H1 (cell line): Measurements from ENCODE around the gene TTC13. TPM values are rescaled to one million over a fixed set of nuclear protein-coding genes. Genes with fewer than 3 reads are reported as not detected.

Experiments used
- CTCF ChIA-PET: fragments of 300-600 bp; sonication (Branson Sonifier 250); formaldehyde crosslinking; loops from one replicate; lab custom pipeline; 2021; ENCODE audit not compliant: partially characterized antibody; lab: Charles Lee
- POLR2A ChIA-PET: fragments of 300-600 bp; sonication (Branson Sonifier 250); formaldehyde crosslinking; loops from one replicate; lab custom pipeline; 2021; ENCODE audit warnings: inconsistent platforms; ENCODE audit not compliant: partially characterized antibody; lab: Charles Lee
- DNase-seq, 2 experiments: peaks; one replicate each; pipeline versions ENCODE4 v3.0.0 to v3.0.0-alpha.2; 2010 to 2022; ENCODE audit warnings: low spot score in 2 of 2, low read depth in 1 of 2, mixed read lengths in 1 of 2
- FAIRE-seq: peaks from 2 replicates; lab custom pipeline; 2011; peaks lifted over from hg19 to GRCh38; lab: Jason Lieb, UNC
- H2AFZ ChIP-seq: 2 replicates; pipeline ENCODE4 v1.8.1; 2012; ENCODE audit warnings: low read length, inconsistent platforms
- H2AK5ac ChIP-seq: 2 replicates; pipeline ENCODE4 v1.6.1; 2013; ENCODE audit warnings: low read depth, low read length
- H2BK120ac ChIP-seq: replicated peaks from 2 replicates; pipeline ENCODE3; 2013; ENCODE audit warnings: low read depth, low read length, inconsistent platforms
- H2BK12ac ChIP-seq: 2 replicates; pipeline ENCODE4 v1.6.1; 2013; ENCODE audit warnings: low read depth, low read length
- H2BK15ac ChIP-seq: 2 replicates; pipeline ENCODE4 v1.6.1; 2013; ENCODE audit warnings: low read length
- H2BK20ac ChIP-seq: 2 replicates; pipeline ENCODE4 v1.6.1; 2013; ENCODE audit warnings: low read length
- H2BK5ac ChIP-seq: 2 replicates; pipeline ENCODE4 v1.6.1; 2013; ENCODE audit warnings: low read depth, low read length
- H3K14ac ChIP-seq: 2 replicates; pipeline ENCODE4 v1.6.1; 2013; ENCODE audit warnings: inconsistent platforms; ENCODE audit not compliant: insufficient read length
- H3K18ac ChIP-seq: 2 replicates; pipeline ENCODE4 v1.6.1; 2013; ENCODE audit warnings: low read length; ENCODE audit errors: extremely low read depth
- H3K23ac ChIP-seq: 2 replicates; pipeline ENCODE4 v1.6.1; 2013; ENCODE audit warnings: inconsistent platforms; ENCODE audit not compliant: insufficient read length
- H3K23me2 ChIP-seq: 2 replicates; pipeline ENCODE4 v1.6.1; 2013; ENCODE audit warnings: low read depth, low read length
- H3K27ac ChIP-seq: 2 replicates; pipeline ENCODE4 v1.6.1; 2011; ENCODE audit warnings: low read depth, low read length, inconsistent platforms
- H3K27me3 ChIP-seq, 4 experiments: replicated peaks in 1 of 4; 1 replicate in 1 of 4; 2 replicates in 3 of 4; pipeline versions ENCODE4 v1.6.1 to v1.8.1; 2011 to 2013; ENCODE audit warnings: low read length in 3 of 4, mild to moderate bottlenecking in 3 of 4, inconsistent platforms in 2 of 4, mixed read lengths in 2 of 4, moderate library complexity in 1 of 4; ENCODE audit not compliant: control insufficient read depth in 3 of 4, insufficient read depth in 3 of 4; ENCODE audit errors: extremely low read depth in 1 of 4
- H3K36me3 ChIP-seq, 4 experiments: 2 replicates each; pipeline versions ENCODE4 v1.6.1 to v1.8.1; 2011 to 2013; ENCODE audit warnings: mild to moderate bottlenecking in 4 of 4, low read length in 3 of 4, moderate library complexity in 2 of 4, control low read depth in 1 of 4, inconsistent platforms in 1 of 4; ENCODE audit not compliant: insufficient read depth in 4 of 4, control insufficient read depth in 2 of 4
- H3K4ac ChIP-seq: replicated peaks from 2 replicates; pipeline ENCODE3; 2013; ENCODE audit warnings: low read length, low read depth, mixed read lengths, inconsistent platforms; ENCODE audit not compliant: insufficient read length
- H3K4me1 ChIP-seq, 4 experiments: replicated peaks in 1 of 4; 1 replicate in 1 of 4; 2 replicates in 3 of 4; pipeline versions ENCODE4 v1.6.1 to v1.8.1; 2011 to 2013; ENCODE audit warnings: low read length in 3 of 4, inconsistent platforms in 2 of 4, mixed read lengths in 1 of 4; ENCODE audit not compliant: insufficient read depth in 4 of 4, control insufficient read depth in 3 of 4
- H3K4me2 ChIP-seq, 2 experiments: 2 replicates each; pipeline versions ENCODE4 v1.6.1 to v1.8.1; 2011 to 2013; ENCODE audit warnings: low read depth in 2 of 2, low read length in 2 of 2, control low read depth in 1 of 2, inconsistent platforms in 1 of 2, mild to moderate bottlenecking in 1 of 2; ENCODE audit not compliant: insufficient read depth in 1 of 2
- H3K4me3 ChIP-seq, 4 experiments: fragments of 200-600, 300-600 bp in 1 of 4; sonication (generic), shearing (Covaris generic), sonication (Bioruptor Twin) in 1 of 4; 2 replicates each; pipeline versions ENCODE4 v1.5.1 to v1.8.1; 2011 to 2016; ENCODE audit warnings: low read length in 4 of 4, low read depth in 3 of 4, control low read depth in 2 of 4, inconsistent platforms in 2 of 4, mild to moderate bottlenecking in 2 of 4, mixed read lengths in 1 of 4, moderate library complexity in 1 of 4; ENCODE audit not compliant: insufficient read depth in 2 of 4; ENCODE audit errors: extremely low read depth in 1 of 4
- H3K56ac ChIP-seq: replicated peaks from 2 replicates; pipeline ENCODE3; 2013; ENCODE audit warnings: low read depth, mild to moderate bottlenecking, mixed read lengths, low read length, inconsistent platforms; ENCODE audit not compliant: insufficient read length
- H3K79me1 ChIP-seq: 2 replicates; pipeline ENCODE4 v1.6.1; 2013; ENCODE audit warnings: low read depth, low read length, control low read depth
- H3K79me2 ChIP-seq, 2 experiments: 2 replicates each; pipeline versions ENCODE4 v1.6.1 to v1.8.1; 2012 to 2013; ENCODE audit warnings: low read length in 2 of 2, mild to moderate bottlenecking in 2 of 2, inconsistent platforms in 1 of 2; ENCODE audit not compliant: insufficient read depth in 2 of 2, control insufficient read depth in 1 of 2
- H3K9ac ChIP-seq, 4 experiments: replicated peaks in 1 of 4; 1 replicate in 1 of 4; 2 replicates in 3 of 4; pipeline versions ENCODE4 v1.6.1 to v1.8.1; 2011 to 2013; ENCODE audit warnings: low read depth in 3 of 4, low read length in 3 of 4, control low read depth in 2 of 4, mild to moderate bottlenecking in 2 of 4, moderate library complexity in 2 of 4, inconsistent platforms in 1 of 4; ENCODE audit errors: extremely low read depth in 1 of 4
- H3K9me3 ChIP-seq, 2 experiments: 2 replicates each; pipeline versions ENCODE4 v1.6.1 to v1.8.1; 2012 to 2013; ENCODE audit warnings: mild to moderate bottlenecking in 2 of 2, moderate library complexity in 2 of 2, control low read depth in 1 of 2, inconsistent platforms in 1 of 2, low read depth in 1 of 2, low read length in 1 of 2, mixed read lengths in 1 of 2; ENCODE audit not compliant: insufficient read depth in 2 of 2
- H4K20me1 ChIP-seq, 2 experiments: replicated peaks in 1 of 2; 2 replicates each; pipeline versions ENCODE3 to v1.8.1; 2011 to 2013; ENCODE audit warnings: inconsistent platforms in 2 of 2, low read length in 2 of 2, mild to moderate bottlenecking in 1 of 2; ENCODE audit not compliant: insufficient read depth in 2 of 2, control insufficient read depth in 1 of 2
- H4K5ac ChIP-seq: 2 replicates; pipeline ENCODE4 v1.6.1; 2013; ENCODE audit warnings: low read length, low read depth, mixed read lengths, inconsistent platforms; ENCODE audit not compliant: insufficient read length
- H4K8ac ChIP-seq: 2 replicates; pipeline ENCODE4 v1.8.0; 2013; ENCODE audit warnings: mild to moderate bottlenecking, moderate library complexity, low read length, inconsistent platforms; ENCODE audit not compliant: insufficient read depth; ENCODE audit errors: extremely low read depth
- H4K91ac ChIP-seq: replicated peaks from 2 replicates; pipeline ENCODE3; 2013; ENCODE audit warnings: low read length, mixed read lengths, inconsistent platforms; ENCODE audit not compliant: insufficient read length
- CTBP2 ChIP-seq: IDR thresholded peaks from 2 replicates; pipeline ENCODE4 v1.7.0; 2011; ENCODE audit warnings: borderline replicate concordance, mild to moderate bottlenecking, moderate library complexity, mixed read lengths, low read length; ENCODE audit not compliant: insufficient read depth, insufficient read length
- EGR1 ChIP-seq: IDR thresholded peaks from 2 replicates; pipeline ENCODE4 v1.6.1; 2011; ENCODE audit warnings: low read depth, low read length, borderline replicate concordance
- GTF2F1 ChIP-seq: IDR thresholded peaks from 2 replicates; pipeline ENCODE4 v1.6.1; 2012; ENCODE audit warnings: low read depth, low read length, improper control_type of control experiment, borderline replicate concordance
- HDAC6 ChIP-seq: IDR thresholded peaks from one replicate; pipeline ENCODE4 v1.7.1; 2012; ENCODE audit warnings: low read depth, mild to moderate bottlenecking, inconsistent platforms, low read length, moderate library complexity
- KDM4A ChIP-seq: IDR thresholded peaks from one replicate; pipeline ENCODE4 v1.7.1; 2012; ENCODE audit warnings: low read depth, mild to moderate bottlenecking, moderate library complexity, low read length, inconsistent platforms; ENCODE audit not compliant: severe bottlenecking
- POLR2A ChIP-seq, 2 experiments: IDR thresholded peaks; 1 replicate in 1 of 2; 2 replicates in 1 of 2; pipeline ENCODE4 v1.6.1; 2011; ENCODE audit warnings: low read depth in 2 of 2, low read length in 2 of 2, mild to moderate bottlenecking in 2 of 2; ENCODE audit errors: control extremely low read depth in 1 of 2
- RAD21 ChIP-seq, 2 experiments: IDR thresholded peaks in 1 of 2; conservative IDR thresholded peaks in 1 of 2; 2 replicates each; pipeline ENCODE4 v1.6.1; 2011; ENCODE audit warnings: low read depth in 2 of 2, low read length in 2 of 2, improper control_type of control experiment in 1 of 2, inconsistent platforms in 1 of 2, mild to moderate bottlenecking in 1 of 2, moderate library complexity in 1 of 2
- RFX5 ChIP-seq: IDR thresholded peaks from 2 replicates; pipeline ENCODE4 v1.6.1; 2011; ENCODE audit warnings: low read depth, low read length, improper control_type of control experiment, borderline replicate concordance
- SP1 ChIP-seq: IDR thresholded peaks from 2 replicates; pipeline ENCODE4 v1.6.1; 2011; ENCODE audit warnings: low read depth, low read length
- SP4 ChIP-seq: IDR thresholded peaks from 2 replicates; pipeline ENCODE4 v1.6.1; 2012; ENCODE audit warnings: low read length, inconsistent platforms
- TAF1 ChIP-seq: IDR thresholded peaks from 2 replicates; pipeline ENCODE4 v1.6.1; 2011; ENCODE audit warnings: mild to moderate bottlenecking, low read depth, low read length
- YY1 ChIP-seq: IDR thresholded peaks from 2 replicates; pipeline ENCODE4 v1.6.1; 2011; ENCODE audit warnings: low read depth, mild to moderate bottlenecking, low read length
- ZNF274 ChIP-seq: IDR thresholded peaks from 2 replicates; pipeline ENCODE4 v1.7.0; 2012; ENCODE audit warnings: low read length, borderline replicate concordance; ENCODE audit errors: extremely low read depth
- WGBS, 2 experiments: shearing (Covaris generic) in 1 of 2; methylation state at CpG; one replicate each; pipeline versions ENCODE4 v1.1.6 to v1.1.7; 2013 to 2015; ENCODE audit warnings: low lambda C conversion rate in 2 of 2, mixed read lengths in 2 of 2, inconsistent platforms in 1 of 2, low coverage in 1 of 2, missing lambda C conversion rate in 1 of 2; ENCODE audit not compliant: insufficient replicate concordance in 2 of 2, insufficient coverage in 1 of 2, insufficient read length in 1 of 2; ENCODE audit errors: extremely low coverage in 1 of 2, missing lambda C conversion rate in 1 of 2; 5-methylcytosine and 5-hydroxymethylcytosine counted together
- polyA plus RNA-seq, 7 experiments: library from polyadenylated mRNA; depleted of rRNA in 3 of 7; stranded (reverse) in 5 of 7; unstranded in 2 of 7; fragments of >200 nt in 5 of 7; fragments of 200-250 nt in 2 of 7; gene quantifications; 1 replicate in 5 of 7; 2 replicates in 1 of 7; 4 replicates in 1 of 7; pipeline versions ENCODE4 v1.2.1 to v1.2.3, GENCODE V29; 2011 to 2013; ENCODE audit warnings: missing spikeins in 2 of 7, mixed read lengths in 2 of 7
- total RNA-seq: library from RNA; stranded (reverse); fragmentation: NEBNext Ultra II Directional; extraction: Animal tissue kit (Norgen Biotek cat#: 25700); gene quantifications from 2 replicates; pipeline ENCODE4 v1.2.1, GENCODE V29; 2021
- TF ChIP-seq, protein P1 (sequence below): IDR thresholded peaks from 2 replicates; pipeline ENCODE4 v1.6.1; 2012; ENCODE audit warnings: inconsistent platforms

TTC13 gene
- total and polyA plus RNA-seq, 2 of the 8 experiments (the other 6 are each of a cell fraction or from before 2014, with no cell fraction given), result 3.1 to 7.1 TPM

DNA sequence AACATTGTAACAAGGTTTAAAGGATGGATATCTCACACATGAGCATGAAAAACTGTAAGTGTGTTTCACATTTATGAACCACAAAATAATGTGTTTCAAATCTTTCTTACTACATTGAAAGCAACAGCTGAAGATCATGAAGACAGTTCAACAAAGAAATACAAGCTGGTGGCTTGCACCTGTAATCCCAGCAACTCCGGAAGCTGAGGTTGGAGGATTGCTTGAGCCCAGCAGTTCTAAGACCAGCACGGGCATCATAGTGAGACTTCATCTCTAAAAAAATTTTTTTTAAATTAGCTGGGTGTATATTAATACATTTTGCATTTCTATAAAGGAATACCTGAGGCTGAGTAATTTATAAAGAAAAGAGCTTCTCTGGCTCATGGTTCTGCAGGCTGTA lies 83.2 kb downstream of the TTC13 start:
- Histone ChIP-seq H2AFZ (no peak overlapping the region), H3K56ac (no peak overlapping the region), H2AK5ac (no peak overlapping the region), H3K4ac (no peak overlapping the region), H2BK12ac (no peak overlapping the region), H4K20me1 (no peaks in the 10 kb centered on the region), H3K36me3 (no peaks in the 10 kb centered on the region), H2BK15ac (no peak overlapping the region), H3K79me1 (no peaks in the 10 kb centered on the region), H3K23ac (no peak overlapping the region), H3K4me2 (no peak overlapping the region), H3K9ac (no peak overlapping the region), H3K23me2 (no peaks in the 10 kb centered on the region), H2BK120ac (no peak overlapping the region), H3K14ac (no peak overlapping the region), H4K5ac (no peak overlapping the region), H2BK5ac (no peak overlapping the region), H3K79me2 (no peaks in the 10 kb centered on the region), H3K4me1 (no peaks in the 10 kb centered on the region; a peak in 1 of 7 replicates), H3K27ac (no peak overlapping the region), H4K8ac (no peak overlapping the region), H3K27me3 (no peaks in the 10 kb centered on the region), H3K18ac (no peak overlapping the region), H2BK20ac (no peak overlapping the region), H3K4me3 (no peak overlapping the region), H3K9me3 (no peaks in the 10 kb centered on the region), H4K91ac (no peak overlapping the region)
- FAIRE-seq (no peak), DNase-seq (no peak)
- ChIA-PET CTCF (interaction anchor here (0.6 to 1.6 kb wide), 9 partner anchors 9 to 257 kb away, joined by 3 to 4 read pairs (median 3); no protein-coding TSS in a partner anchor), POLR2A (interaction anchor here (0.6 to 1.6 kb wide), 2 partner anchors 26 to 599 kb away, joined by 3 to 4 read pairs; no protein-coding TSS in a partner anchor)
- WGBS, 2 experiments, result 97% methylated on average over 2 of the region's 2 CpGs; no CpG with 5 or more reads in 1 of the 2 experiments
- TF ChIP-seq HDAC6, result no peak
- no peak for TF ChIP-seq RFX5
- no peak for TF ChIP-seq RAD21 (IDR thresholded peaks at IDR 0.05 in 1 of 2, conservative IDR thresholded peaks at IDR 0.05 in 1 of 2; ENCODE audit: low read depth in 2 of 2, low read length in 2 of 2)
- TF ChIP-seq EGR1, result no peak
- TF ChIP-seq YY1, result no peak
- TF ChIP-seq SP1, result no peak
- no peak for TF ChIP-seq GTF2F1
- no peak for TF ChIP-seq SP4
- TF ChIP-seq, protein P1, sequence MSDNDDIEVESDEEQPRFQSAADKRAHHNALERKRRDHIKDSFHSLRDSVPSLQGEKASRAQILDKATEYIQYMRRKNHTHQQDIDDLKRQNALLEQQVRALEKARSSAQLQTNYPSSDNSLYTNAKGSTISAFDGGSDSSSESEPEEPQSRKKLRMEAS, result no peak
- no peak for TF ChIP-seq POLR2A (IDR thresholded peaks at IDR 0.05; ENCODE audit: control extremely low read depth in 1 of 2, low read depth in 2 of 2, low read length in 2 of 2)
- no peak for TF ChIP-seq TAF1
- no peak for TF ChIP-seq CTBP2
- no peak for TF ChIP-seq KDM4A
- TF ChIP-seq ZNF274, result no peak
